Effector memory CD4-positive, alpha-beta T cell (primary cell): Measurements from ENCODE around the gene TCF23.
"Not testable (repeated sequence)": the region's sequence is repeated elsewhere in the genome, so short reads cannot be mapped to it uniquely, and the experiment has no call there.

Experiments
- DNase-seq, 3 donors: peaks; one replicate each; pipeline ENCODE4 v3.0.0-alpha.2; 2020
- H3K27ac ChIP-seq: 2 replicates; pipeline ENCODE4 v1.7.0; 2013; ENCODE audit warnings: mild to moderate bottlenecking, low read length, moderate library complexity; ENCODE audit not compliant: insufficient read depth, poor library complexity, severe bottlenecking
- H3K27me3 ChIP-seq: replicated peaks from 2 replicates; pipeline ENCODE4 v1.7.0; 2013; ENCODE audit warnings: mild to moderate bottlenecking, low read length; ENCODE audit not compliant: insufficient read depth, control insufficient read depth, poor library complexity, severe bottlenecking
- H3K36me3 ChIP-seq: 2 replicates; pipeline ENCODE4 v1.7.0; 2013; ENCODE audit warnings: mild to moderate bottlenecking, low read length, moderate library complexity; ENCODE audit not compliant: control insufficient read depth, insufficient read depth
- H3K4me1 ChIP-seq: 2 replicates; pipeline ENCODE4 v1.7.0; 2013; ENCODE audit warnings: low read length, mild to moderate bottlenecking; ENCODE audit not compliant: control insufficient read depth, insufficient read depth, poor library complexity, severe bottlenecking
- H3K4me3 ChIP-seq: 2 replicates; pipeline ENCODE4 v1.7.0; 2013; ENCODE audit warnings: low read length, low read depth, mild to moderate bottlenecking; ENCODE audit not compliant: insufficient read depth, poor library complexity, severe bottlenecking
- H3K9me3 ChIP-seq: 2 replicates; pipeline ENCODE4 v1.7.0; 2013; ENCODE audit warnings: mild to moderate bottlenecking, low read length, moderate library complexity; ENCODE audit not compliant: control insufficient read depth

TCF23 gene

GRCh38 chr2:27174638-27175037 is 25.8 kb downstream of the TCF23 start:
- Histone ChIP-seq H3K27me3 (no peaks in the 10 kb centered on the region), H3K27ac (no peak overlapping the region), H3K4me3 (no peak overlapping the region), H3K9me3 (no peaks in the 10 kb centered on the region), H3K4me1 (no peaks in the 10 kb centered on the region), H3K36me3 (no peaks in the 10 kb centered on the region)
- DNase-seq, result no peak

- no peaks in the 10 kb centered on the region for H3K9me3 ChIP-seq
- no peak overlapping the region for H3K4me3 ChIP-seq
- H3K36me3 ChIP-seq, result no peaks in the 10 kb centered on the region
- no peak overlapping the region for H3K27ac ChIP-seq
- H3K4me1 ChIP-seq, result no peaks in the 10 kb centered on the region
- DNase-seq, result no peak
- H3K27me3 ChIP-seq, result no peaks in the 10 kb centered on the region
These were observed 26.5 kb downstream of the TCF23 start for GRCh38 chr2:27175330-27175729.

GRCh38 chr2:27175781-27176180 is 27.0 kb downstream of the TCF23 start:
- not testable (repeated sequence) for H3K4me3 ChIP-seq, H3K4me1 ChIP-seq, H3K9me3 ChIP-seq, H3K27me3 ChIP-seq, H3K36me3 ChIP-seq, DNase-seq, H3K27ac ChIP-seq

- no peaks in the 10 kb centered on the region for H3K9me3 ChIP-seq
- no peak overlapping the region for H3K4me3 ChIP-seq
- DNase-seq, result no peak
- no peak overlapping the region for H3K27ac ChIP-seq
- H3K4me1 ChIP-seq, result no peaks in the 10 kb centered on the region
- H3K36me3 ChIP-seq, result no peaks in the 10 kb centered on the region
- H3K27me3 ChIP-seq, result no peaks in the 10 kb centered on the region
These were observed 28.9 kb downstream of the TCF23 start for GRCh38 chr2:27177441-27178351.

- H3K27ac ChIP-seq, result no peak overlapping the region
- H3K36me3 ChIP-seq, result no peaks in the 10 kb centered on the region
- no peaks in the 10 kb centered on the region for H3K27me3 ChIP-seq
- H3K4me1 ChIP-seq, result no peaks in the 10 kb centered on the region
- no peak overlapping the region for H3K4me3 ChIP-seq
- H3K9me3 ChIP-seq, result no peaks in the 10 kb centered on the region
- DNase-seq, result no peak
These were observed 29.7 kb downstream of the TCF23 start for GRCh38 chr2:27178469-27178868.

DNA sequence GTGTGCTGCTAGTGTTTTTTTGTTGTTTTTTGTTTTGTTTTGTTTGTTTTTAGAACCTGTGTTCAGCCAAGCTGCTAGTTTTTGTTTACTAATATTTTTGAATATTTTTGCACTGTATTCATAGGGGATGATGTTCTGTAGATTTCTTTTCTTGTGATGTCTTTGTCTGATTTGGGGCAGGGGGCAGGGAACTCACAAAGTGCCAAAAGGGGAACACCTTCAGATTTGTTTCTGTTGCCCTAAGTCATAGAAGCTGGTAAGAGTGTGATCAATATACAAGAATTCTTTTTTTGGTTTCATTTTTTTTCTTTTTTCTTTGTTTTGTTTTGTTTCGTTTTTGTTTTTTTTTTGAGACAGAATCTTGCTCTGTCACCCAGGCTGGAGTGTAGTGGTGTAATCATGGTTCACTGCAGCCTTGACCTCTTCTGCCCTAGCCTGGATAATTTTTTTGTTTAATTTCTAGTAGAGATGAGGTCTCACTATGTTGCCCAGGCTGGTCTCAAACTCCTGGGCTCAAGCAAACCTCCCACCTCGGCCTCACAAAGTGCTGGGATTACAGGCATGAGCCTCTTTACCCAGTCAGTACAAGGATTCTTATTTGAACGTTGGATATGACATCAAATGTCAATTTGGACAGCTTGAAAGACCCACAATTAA is 30.7 kb downstream of the TCF23 start:
- Histone ChIP-seq H3K36me3 (no peaks in the 10 kb centered on the region), H3K27me3 (no peaks in the 10 kb centered on the region), H3K4me3 (no peak overlapping the region), H3K4me1 (no peaks in the 10 kb centered on the region), H3K27ac (no peak overlapping the region), H3K9me3 (no peaks in the 10 kb centered on the region)
- DNase-seq, result no peak

DNA sequence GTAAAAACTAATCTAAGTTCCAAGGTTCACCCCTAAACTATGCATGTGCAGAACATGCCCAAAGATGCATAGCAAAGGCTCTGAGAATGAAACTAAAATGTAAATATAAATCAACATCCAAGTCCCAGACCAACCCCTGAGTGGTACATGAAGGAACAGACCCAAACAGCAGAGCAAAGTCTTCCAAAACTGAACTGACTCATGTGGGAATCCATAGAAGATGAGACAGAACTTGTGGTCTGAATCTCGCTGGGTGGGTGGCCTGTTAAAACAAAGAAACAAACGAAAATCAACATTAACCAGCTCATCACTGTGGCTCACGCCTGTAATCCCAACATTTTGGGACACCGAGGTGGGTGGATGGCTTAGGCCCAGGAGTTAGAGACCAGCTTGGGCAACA is 33.5 kb downstream of the TCF23 start:
- no peaks in the 10 kb centered on the region for H3K9me3 ChIP-seq
- no peak for DNase-seq
- no peaks in the 10 kb centered on the region for H3K4me1 ChIP-seq
- no peak overlapping the region for H3K4me3 ChIP-seq
- H3K27me3 ChIP-seq, result no peaks in the 10 kb centered on the region
- no peaks in the 10 kb centered on the region for H3K36me3 ChIP-seq
- H3K27ac ChIP-seq, result no peak overlapping the region

DNA sequence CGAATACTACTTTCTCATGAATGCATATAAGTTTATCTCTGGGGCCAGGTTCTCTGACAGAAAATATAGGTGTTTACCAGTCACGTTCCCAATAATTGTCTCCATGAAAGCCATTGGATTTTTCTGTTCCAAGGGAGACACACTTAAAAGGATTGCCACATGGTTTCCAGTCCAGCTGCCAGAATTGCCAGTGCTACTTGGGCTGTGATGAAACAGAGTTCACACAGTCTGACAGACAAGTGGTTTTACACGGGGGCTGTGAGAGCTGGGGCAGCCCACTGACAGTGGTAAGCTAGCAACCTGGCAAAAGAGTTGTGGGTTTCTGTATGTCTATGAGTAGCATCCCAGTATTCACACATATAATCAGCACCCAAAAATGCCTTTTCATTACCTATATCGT is 35.3 kb downstream of the TCF23 start:
- Histone ChIP-seq H3K27me3 (no peaks in the 10 kb centered on the region), H3K4me1 (no peaks in the 10 kb centered on the region), H3K9me3 (no peaks in the 10 kb centered on the region), H3K36me3 (no peaks in the 10 kb centered on the region), H3K4me3 (no peak overlapping the region), H3K27ac (no peak overlapping the region)
- DNase-seq, result no peak

- H3K4me3 ChIP-seq, result no peak overlapping the region
- DNase-seq, result no peak
- no peaks in the 10 kb centered on the region for H3K4me1 ChIP-seq
- H3K27ac ChIP-seq, result no peak overlapping the region
- no peaks in the 10 kb centered on the region for H3K9me3 ChIP-seq
- H3K27me3 ChIP-seq, result no peaks in the 10 kb centered on the region
- no peaks in the 10 kb centered on the region for H3K36me3 ChIP-seq
These were observed 36.7 kb downstream of the TCF23 start for GRCh38 chr2:27185331-27186026.
